ENCODE results near the gene TTC7B.

Gene TTC7B

GRCh38 chr14:90559811-90560492 lies 256.3 kb downstream of the TTC7B start:
- no peak for DNase-seq (ENCODE audit: low read depth, low spot score)

- no peak for DNase-seq (ENCODE audit: low read depth, low spot score)
Observed at GRCh38 chr14:90558983-90559590, 257.1 kb downstream of the TTC7B start.

GRCh38 chr14:90558041-90558982 lies 257.9 kb downstream of the TTC7B start:
- DNase-seq (ENCODE audit: low read depth, low spot score), result no peak

GRCh38 chr14:90557516-90557915 lies 258.7 kb downstream of the TTC7B start:
- no peak for DNase-seq (ENCODE audit: low read depth, low spot score)

GRCh38 chr14:90556666-90557450 lies 259.4 kb downstream of the TTC7B start:
- DNase-seq (ENCODE audit: low read depth, low spot score), result no peak

GRCh38 chr14:90556012-90556477 lies 260.2 kb downstream of the TTC7B start:
- DNase-seq (ENCODE audit: low read depth, low spot score), result no peak

GRCh38 chr14:90555126-90556011 lies 260.9 kb downstream of the TTC7B start:
- DNase-seq (ENCODE audit: low read depth, low spot score), result no peak

GRCh38 chr14:90554341-90554740 lies 261.9 kb downstream of the TTC7B start:
- DNase-seq (ENCODE audit: low read depth, low spot score), result no peak

GRCh38 chr14:90553921-90554336 lies 262.3 kb downstream of the TTC7B start:
- DNase-seq (ENCODE audit: low read depth, low spot score), result no peak

GRCh38 chr14:90553298-90553920 lies 262.8 kb downstream of the TTC7B start:
- DNase-seq (ENCODE audit: low read depth, low spot score), result no peak

GRCh38 chr14:90552465-90553297 lies 263.5 kb downstream of the TTC7B start:
- DNase-seq (ENCODE audit: low read depth, low spot score), result no peak

GRCh38 chr14:90551733-90552464 lies 264.3 kb downstream of the TTC7B start:
- DNase-seq (ENCODE audit: low read depth, low spot score), result no peak

- DNase-seq (ENCODE audit: low read depth, low spot score), result no peak
Observed at GRCh38 chr14:90551070-90551704, 265.0 kb downstream of the TTC7B start.

- no peak for DNase-seq (ENCODE audit: low read depth, low spot score)
Observed at GRCh38 chr14:90549794-90550641, 266.2 kb downstream of the TTC7B start.

GRCh38 chr14:90548455-90548854 lies 267.8 kb downstream of the TTC7B start:
- no peak for DNase-seq (ENCODE audit: low read depth, low spot score)

- no peak for DNase-seq (ENCODE audit: low read depth, low spot score)
Observed at GRCh38 chr14:90547968-90548367, 268.3 kb downstream of the TTC7B start.

- DNase-seq (ENCODE audit: low read depth, low spot score), result no peak
Observed at GRCh38 chr14:90547250-90547649, 269.0 kb downstream of the TTC7B start.

All from brain pericyte (primary cell).